ENCODE results near the gene SYAP1.

SYAP1 gene

DNA sequence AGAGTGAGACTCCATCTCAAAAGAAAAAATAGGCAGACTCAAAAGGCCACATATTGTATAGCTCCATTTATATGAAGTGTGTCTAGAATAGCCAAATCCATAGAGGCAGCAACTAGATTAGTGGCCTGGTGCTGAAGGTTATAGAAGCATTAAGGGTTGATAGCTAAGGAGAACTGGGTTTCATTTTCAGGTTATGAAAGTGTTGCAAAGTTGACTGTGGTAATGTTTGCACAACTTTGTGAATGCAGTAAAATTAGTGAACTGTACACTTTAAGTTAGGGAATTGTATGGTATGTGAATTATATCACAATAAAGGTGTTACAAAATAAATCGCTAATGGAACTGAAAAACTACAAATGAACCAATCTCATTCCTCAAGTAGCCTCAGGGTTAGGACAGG lies 95.2 kb downstream of the SYAP1 start:
- TF ChIP-seq FOXP2 (optimal IDR thresholded peaks at IDR 0.05; ENCODE audit: borderline replicate concordance, extremely low read depth, extremely low read length, insufficient read depth) (no peak), TAF1 (IDR thresholded peaks at IDR 0.05; ENCODE audit: borderline replicate concordance, insufficient read depth, low read length) (no peak), SIN3A (IDR thresholded peaks at IDR 0.05; ENCODE audit: borderline replicate concordance, insufficient read depth, low read length) (no peak), POLR2AphosphoS5 (IDR thresholded peaks at IDR 0.05; ENCODE audit: low read depth, low read length) (no peak)
- TF ChIP-seq, protein P1, sequence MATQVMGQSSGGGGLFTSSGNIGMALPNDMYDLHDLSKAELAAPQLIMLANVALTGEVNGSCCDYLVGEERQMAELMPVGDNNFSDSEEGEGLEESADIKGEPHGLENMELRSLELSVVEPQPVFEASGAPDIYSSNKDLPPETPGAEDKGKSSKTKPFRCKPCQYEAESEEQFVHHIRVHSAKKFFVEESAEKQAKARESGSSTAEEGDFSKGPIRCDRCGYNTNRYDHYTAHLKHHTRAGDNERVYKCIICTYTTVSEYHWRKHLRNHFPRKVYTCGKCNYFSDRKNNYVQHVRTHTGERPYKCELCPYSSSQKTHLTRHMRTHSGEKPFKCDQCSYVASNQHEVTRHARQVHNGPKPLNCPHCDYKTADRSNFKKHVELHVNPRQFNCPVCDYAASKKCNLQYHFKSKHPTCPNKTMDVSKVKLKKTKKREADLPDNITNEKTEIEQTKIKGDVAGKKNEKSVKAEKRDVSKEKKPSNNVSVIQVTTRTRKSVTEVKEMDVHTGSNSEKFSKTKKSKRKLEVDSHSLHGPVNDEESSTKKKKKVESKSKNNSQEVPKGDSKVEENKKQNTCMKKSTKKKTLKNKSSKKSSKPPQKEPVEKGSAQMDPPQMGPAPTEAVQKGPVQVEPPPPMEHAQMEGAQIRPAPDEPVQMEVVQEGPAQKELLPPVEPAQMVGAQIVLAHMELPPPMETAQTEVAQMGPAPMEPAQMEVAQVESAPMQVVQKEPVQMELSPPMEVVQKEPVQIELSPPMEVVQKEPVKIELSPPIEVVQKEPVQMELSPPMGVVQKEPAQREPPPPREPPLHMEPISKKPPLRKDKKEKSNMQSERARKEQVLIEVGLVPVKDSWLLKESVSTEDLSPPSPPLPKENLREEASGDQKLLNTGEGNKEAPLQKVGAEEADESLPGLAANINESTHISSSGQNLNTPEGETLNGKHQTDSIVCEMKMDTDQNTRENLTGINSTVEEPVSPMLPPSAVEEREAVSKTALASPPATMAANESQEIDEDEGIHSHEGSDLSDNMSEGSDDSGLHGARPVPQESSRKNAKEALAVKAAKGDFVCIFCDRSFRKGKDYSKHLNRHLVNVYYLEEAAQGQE (IDR thresholded peaks at IDR 0.05; ENCODE audit: insufficient read depth in 1 of 2, low read depth in 2 of 2, low read length in 2 of 2): no peak
